HG03378 (cell line): ENCODE results near the gene SYNPR.

Experiments used
- ATAC-seq: cut with Tn5 transposase; IDR thresholded peaks from one replicate; pipeline ENCODE4 v1.9.1; 2021; ENCODE audit warnings: mild to moderate bottlenecking, moderate library complexity; ENCODE audit not compliant: unreplicated experiment

The SYNPR gene

DNA sequence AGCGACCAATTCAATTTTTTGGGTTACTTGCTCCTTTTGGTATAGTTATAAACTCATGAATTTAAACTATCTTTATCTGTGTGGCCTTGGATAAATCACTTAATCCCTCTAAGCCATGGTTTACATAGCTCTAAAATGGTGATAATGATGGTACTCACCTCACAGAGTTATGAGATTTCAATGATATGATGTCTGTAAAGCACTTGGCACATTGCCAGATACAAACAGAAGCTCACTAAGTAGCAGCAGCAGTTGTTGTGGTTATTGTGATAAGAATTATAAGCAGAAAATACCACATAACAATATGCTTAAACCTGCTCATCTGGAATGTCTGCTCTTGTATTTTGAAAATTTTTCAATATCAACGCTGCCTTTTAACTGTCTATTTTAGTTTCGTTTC is 189.3 kb downstream of the SYNPR start:
- ATAC-seq, result no peak

- ATAC-seq, result peak; percentile 70
These were observed 192.6 kb downstream of the SYNPR start for GRCh38 chr3:63470745-63471144.

GRCh38 chr3:63471781-63472180 is 193.7 kb downstream of the SYNPR start:
- no peak for ATAC-seq

DNA sequence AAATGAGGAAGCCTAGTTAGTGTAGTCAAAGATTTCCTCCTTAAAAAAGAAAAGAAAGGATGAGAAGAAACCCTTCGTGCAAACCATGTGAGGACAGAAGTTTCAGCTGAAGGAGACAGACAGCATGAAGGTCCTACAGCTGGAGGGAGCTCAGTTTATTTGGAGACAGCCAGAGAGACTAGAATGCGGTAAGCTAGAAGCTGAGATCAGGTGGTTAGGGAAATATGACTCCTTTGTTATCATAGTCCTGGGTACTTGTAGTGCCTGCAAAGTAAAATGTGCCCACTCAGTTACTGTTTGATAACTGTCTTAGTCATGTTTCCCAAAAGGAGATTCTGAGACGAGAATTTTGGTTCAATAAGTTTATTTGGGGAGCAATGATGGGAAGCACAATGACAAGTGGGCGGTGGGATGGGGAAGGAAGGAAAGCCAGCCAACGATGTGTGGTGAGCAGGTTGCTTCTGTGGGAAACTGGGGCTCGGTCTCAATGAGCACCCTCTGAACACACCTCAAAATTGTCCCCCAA is 195.6 kb downstream of the SYNPR start:
- ATAC-seq, result no peak

DNA sequence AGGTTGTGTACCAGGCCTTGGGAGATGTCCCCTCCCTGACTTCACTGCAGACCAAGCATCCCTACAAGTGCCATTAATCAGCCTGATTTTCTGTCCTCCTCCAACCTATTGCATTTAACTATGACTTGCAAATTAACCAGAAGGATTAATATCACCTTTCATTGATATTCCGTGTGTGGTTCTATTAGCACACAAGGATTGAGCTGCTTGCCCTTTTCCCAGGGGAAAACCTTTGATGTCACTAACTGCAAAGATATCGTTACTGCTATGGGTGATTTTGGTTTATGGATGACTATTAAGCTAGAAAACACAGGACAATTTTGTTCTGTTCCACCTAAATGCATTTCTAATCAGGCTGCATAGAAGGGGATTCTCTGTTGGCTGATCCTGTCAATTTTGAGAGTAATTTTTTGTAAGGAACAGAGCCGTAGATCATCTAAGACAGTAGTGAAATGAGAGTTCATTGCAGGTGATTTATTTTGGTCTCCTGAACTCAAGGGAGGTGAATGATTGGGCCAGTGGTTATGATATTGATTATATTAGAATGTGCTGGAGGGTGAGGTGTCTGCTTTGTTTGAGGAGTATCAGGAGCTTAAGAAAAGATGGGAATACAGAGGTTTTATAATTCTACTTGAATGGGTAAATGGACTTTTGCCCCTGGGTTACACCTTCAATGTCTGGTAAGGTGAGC is 196.9 kb downstream of the SYNPR start:
- no peak for ATAC-seq

GRCh38 chr3:63477494-63478129 is 199.5 kb downstream of the SYNPR start:
- no peak for ATAC-seq

GRCh38 chr3:63478990-63479660 is 201.0 kb downstream of the SYNPR start:
- no peak for ATAC-seq

- ATAC-seq, result no peak
These were observed 201.5 kb downstream of the SYNPR start for GRCh38 chr3:63479661-63480035.

- no peak for ATAC-seq
These were observed 203.5 kb downstream of the SYNPR start for GRCh38 chr3:63481627-63482026.

DNA sequence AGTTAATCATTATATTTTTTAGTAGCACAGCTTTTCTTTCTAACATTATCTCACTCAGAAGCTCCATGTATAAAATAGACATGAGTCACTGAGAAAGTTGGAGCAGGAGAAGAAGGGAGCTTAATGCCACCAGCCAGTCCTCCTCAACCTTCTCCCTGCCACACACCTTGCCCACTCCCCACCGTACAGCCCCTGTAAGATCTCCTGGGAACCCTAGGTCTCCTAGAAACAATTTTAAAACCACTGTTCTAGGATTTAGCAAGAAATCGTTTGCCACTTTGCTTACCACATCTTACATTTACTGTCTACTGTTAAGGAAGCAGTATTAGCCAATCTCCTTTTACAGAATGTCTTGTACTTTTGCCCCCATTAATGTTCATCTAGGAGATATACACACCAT is 204.2 kb downstream of the SYNPR start:
- ATAC-seq, result no peak

DNA sequence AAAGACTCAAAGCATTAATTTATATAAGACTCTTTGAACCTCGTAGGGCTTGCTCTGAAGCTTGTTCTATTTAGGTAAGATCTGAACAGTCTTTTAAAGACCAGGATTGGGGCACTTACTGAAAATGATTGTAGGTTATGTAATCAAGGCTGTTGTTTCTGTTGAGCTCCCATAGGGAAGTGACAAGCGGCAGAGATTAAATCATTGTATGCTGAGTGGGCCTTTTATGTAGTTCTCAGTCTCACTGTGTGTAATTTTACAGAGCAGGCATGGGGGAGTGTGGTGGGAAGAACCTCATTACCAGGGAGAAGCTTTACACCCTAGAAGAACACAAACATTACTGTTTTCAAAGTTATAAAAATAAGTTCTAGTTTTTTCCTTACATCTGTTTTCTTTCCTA is 214.4 kb downstream of the SYNPR start:
- ATAC-seq, result no peak

GRCh38 chr3:63493101-63493500 is 215.0 kb downstream of the SYNPR start:
- ATAC-seq, result no peak

- no peak for ATAC-seq
These were observed 216.5 kb downstream of the SYNPR start for GRCh38 chr3:63494646-63495045.

DNA sequence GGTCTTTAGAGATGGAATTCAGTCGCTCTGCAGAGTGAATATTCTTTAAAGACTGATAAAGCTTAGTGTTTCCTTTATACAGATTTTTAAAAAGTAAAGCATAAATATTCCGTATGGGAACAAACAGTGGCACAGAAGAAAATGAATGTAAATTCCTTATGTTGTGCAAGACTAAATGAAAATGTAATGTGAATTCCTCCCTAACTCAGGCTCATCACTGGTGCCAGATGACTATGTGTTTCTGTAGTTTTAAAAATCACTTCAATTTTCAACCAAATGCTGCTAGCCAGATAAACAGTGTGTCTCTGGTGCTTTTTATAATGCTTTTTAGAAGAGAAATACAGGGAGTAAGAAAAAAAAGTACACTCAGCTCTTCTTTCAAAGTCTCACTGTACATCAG is 219.5 kb downstream of the SYNPR start:
- no peak for ATAC-seq

DNA sequence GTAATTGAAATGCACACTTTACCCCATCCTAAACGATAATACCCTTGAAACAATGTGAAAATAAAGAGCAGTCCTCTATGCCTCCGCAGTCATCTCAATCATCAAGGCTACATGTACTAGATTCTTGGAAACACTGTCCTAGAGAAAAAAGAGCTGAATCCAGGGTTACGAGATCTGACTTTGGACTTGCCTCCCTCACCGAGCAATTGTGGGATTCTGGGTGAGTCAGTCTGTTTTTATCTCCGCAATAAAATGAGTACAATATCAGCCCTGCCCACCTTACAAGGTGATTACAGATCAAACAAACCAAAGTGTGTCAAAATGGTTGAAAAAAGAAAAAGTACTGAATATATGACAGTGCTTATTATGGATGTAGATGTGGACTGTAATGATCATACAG is 222.1 kb downstream of the SYNPR start:
- ATAC-seq, result no peak

DNA sequence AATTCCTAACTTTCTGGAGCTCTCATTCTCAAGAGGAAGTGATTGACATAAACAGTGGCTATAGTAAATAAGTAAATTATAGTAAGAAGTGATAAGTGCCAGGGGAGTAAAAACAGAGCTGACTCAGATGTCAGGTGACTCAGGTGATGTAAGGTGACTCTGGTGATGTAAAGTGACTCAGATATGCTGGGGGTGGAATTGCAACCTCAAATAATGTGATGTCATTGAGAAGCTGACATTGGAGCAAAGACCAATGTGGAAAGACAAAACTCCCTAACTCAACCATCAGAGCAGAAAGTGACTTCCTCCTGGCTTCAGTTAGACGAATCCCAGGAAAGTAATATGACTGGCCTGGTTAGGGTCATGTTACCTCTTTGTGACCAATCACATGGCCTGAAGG is 230.2 kb downstream of the SYNPR start:
- ATAC-seq, result no peak

DNA sequence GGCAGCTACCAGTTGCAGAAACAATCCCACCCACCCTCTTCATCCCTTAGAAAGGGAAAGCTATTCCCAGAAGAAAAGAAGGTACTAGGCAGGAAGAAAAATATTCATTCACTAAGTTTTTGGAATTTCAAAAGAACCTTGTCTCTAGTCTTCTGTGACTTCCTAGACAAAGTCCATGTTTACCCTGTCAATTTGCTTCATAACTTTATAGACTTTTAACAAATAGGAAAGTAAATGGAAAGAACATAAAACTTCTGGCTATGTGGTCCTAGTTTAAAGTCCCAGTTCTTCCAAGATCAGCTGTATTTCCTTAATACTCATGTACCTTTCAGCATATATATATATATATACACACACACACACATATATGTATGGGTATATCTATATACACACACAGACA is 230.7 kb downstream of the SYNPR start:
- no peak for ATAC-seq

DNA sequence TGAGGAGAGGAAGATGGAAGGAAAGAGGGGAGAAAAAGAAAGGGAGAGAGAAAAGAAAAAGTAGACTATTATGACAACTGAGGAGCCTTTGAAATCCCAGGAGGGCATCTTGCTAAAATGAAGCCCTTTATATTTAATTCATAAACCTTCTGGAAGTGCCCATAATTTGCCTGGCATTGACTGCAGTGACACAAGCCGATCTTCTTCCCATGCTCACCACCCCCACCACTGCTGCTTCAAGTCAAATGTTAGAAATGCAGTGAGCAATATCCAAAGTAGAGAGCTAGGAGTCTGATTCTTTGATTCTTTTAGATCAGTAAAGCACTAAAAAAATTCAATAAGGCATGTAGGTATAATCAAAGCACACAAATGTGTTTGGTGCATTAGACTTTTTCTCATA is 235.7 kb downstream of the SYNPR start:
- no peak for ATAC-seq

- no peak for ATAC-seq
These were observed 236.6 kb downstream of the SYNPR start for GRCh38 chr3:63514678-63515077.

DNA sequence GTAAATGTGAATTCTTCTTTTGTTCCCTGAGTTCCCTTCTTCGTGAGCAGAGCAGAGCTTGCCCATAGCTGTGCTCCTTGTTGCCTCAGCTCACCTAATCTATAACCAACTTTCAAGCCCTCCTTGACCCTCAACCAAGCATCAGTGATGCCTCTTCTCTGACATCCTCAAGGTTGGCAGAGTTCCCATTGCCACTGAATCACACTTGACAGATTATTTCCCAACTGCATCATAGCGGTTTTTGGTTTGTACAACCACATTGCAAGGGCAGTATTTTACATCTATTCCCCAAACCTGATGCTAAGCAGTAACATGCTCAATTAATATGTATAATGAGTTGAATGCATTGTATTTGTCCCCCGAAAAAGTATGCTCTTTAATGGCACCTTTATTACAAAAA is 241.3 kb downstream of the SYNPR start:
- ATAC-seq, result no peak

- ATAC-seq, result no peak
These were observed 243.5 kb downstream of the SYNPR start for GRCh38 chr3:63521657-63522056.

- ATAC-seq, result no peak
These were observed 245.0 kb downstream of the SYNPR start for GRCh38 chr3:63523100-63523499.
